RWPE1 (cell line): Measurements from ENCODE around the gene SSR1.
"Not testable (repeated sequence)": the region's sequence is repeated elsewhere in the genome, so short reads cannot be mapped to it uniquely, and the experiment has no call there.

Experiments
- CTCF ChIA-PET: fragments of 350-600 bp; sonication (Branson Sonifier 250); formaldehyde crosslinking; extraction: SDS; loops from one replicate; lab custom pipeline; 2021; lab: Yijun Ruan, JAX
- POLR2A ChIA-PET: fragments of 400-600 bp; formaldehyde crosslinking; extraction: SDS; loops from one replicate; lab custom pipeline; 2020; ENCODE audit warnings: antibody characterized with exemption; ENCODE audit not compliant: low non-redundant PET; lab: Yijun Ruan, JAX
- DNase-seq: peaks from one replicate; pipeline ENCODE4 v3.0.0; 2012; ENCODE audit warnings: low spot score
- H3K27ac ChIP-seq: fragments of 450-650 bp; 2 replicates; pipeline ENCODE4 v1.5.1; 2017
- TF ChIP-seq, protein P1 (sequence below): fragments of 450-650 bp; conservative IDR thresholded peaks from 2 replicates; pipeline ENCODE4 v1.5.1; 2017; ENCODE audit warnings: low read depth, mild to moderate bottlenecking

SSR1 gene

DNA sequence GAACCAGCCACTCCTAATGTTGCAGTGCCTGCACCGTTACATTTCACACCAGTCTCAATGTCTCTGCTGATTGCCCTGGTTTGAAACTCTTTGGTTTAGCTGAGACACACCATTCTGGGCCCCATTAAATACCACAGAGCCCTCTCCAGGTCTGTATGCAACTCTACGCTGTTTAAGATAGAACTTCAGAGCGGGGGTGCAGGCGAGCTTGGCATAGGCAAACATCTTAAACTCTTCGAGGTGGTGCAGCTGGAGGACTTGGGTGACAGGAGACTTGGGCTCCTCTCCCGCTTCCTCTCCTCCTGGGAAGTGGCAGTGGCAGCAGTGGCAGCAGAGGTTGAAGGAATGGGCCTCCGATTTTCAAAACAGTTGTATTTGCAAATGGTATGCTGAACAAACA, 18.5 kb upstream of the SSR1 start:
- no peak for DNase-seq
- ChIA-PET POLR2A (interaction anchor here (0.6 kb wide), 1 partner anchor 17 kb away, joined by 3 read pairs; no protein-coding TSS in a partner anchor), CTCF (no interaction called here)
- TF ChIP-seq, protein P1, sequence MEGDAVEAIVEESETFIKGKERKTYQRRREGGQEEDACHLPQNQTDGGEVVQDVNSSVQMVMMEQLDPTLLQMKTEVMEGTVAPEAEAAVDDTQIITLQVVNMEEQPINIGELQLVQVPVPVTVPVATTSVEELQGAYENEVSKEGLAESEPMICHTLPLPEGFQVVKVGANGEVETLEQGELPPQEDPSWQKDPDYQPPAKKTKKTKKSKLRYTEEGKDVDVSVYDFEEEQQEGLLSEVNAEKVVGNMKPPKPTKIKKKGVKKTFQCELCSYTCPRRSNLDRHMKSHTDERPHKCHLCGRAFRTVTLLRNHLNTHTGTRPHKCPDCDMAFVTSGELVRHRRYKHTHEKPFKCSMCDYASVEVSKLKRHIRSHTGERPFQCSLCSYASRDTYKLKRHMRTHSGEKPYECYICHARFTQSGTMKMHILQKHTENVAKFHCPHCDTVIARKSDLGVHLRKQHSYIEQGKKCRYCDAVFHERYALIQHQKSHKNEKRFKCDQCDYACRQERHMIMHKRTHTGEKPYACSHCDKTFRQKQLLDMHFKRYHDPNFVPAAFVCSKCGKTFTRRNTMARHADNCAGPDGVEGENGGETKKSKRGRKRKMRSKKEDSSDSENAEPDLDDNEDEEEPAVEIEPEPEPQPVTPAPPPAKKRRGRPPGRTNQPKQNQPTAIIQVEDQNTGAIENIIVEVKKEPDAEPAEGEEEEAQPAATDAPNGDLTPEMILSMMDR, result no peak
- no peak overlapping the region; the same call in 1 of the 2 replicates for H3K27ac ChIP-seq

DNA sequence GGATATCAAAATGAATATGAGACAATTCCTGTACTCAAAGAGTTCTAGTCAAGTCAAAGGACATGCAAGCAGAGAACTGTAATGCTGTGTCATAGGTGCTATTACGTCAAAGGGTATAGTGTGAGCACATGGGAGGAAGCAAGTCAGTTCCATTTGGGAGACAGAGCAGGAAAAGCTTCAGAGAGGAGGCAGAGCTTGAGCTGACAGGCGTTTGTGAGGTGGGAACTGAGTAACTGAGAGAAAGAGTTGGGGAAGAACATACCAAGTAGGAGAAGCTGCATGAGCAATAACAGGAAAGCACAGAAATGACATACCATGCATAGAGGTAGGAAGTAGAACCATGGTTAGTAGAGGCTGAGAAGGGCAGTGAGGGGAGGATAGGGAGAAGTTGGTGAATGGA, 15.2 kb upstream of the SSR1 start:
- no peak for DNase-seq
- TF ChIP-seq, protein P1, result no peak
- ChIA-PET POLR2A (no interaction called here), CTCF (interaction anchor here (0.5 kb wide), 1 partner anchor 48 kb away, joined by 7 read pairs; no protein-coding TSS in a partner anchor)
- H3K27ac ChIP-seq, result no peak overlapping the region

DNA sequence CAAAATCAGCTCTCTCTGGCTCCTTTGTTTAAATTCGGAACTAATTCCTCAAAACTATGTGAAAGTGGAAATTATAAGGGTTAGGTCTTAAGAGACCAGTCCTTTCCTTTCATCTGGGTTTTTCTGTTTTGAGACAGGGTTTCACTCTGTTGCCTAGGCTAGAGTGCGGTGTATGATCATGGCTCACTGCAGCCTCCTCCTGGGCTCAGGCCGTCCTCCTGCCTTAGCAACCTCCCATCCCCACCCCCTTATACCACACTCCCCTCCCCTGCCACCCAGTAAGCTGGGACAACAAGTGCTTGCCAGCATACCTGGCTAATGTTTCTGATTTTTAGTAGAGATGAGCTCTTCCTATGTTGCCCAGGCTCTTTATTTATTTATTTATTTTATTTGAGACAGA, 12.8 kb upstream of the SSR1 start:
- CTCF ChIA-PET, result interaction anchor here (0.5 kb wide), 1 partner anchor 75 kb away, joined by 8 read pairs; no protein-coding TSS in a partner anchor
- TF ChIP-seq, protein P1, result no peak
- no peak overlapping the region for H3K27ac ChIP-seq
- DNase-seq, result no peak
- POLR2A ChIA-PET, result no interaction called here

DNA sequence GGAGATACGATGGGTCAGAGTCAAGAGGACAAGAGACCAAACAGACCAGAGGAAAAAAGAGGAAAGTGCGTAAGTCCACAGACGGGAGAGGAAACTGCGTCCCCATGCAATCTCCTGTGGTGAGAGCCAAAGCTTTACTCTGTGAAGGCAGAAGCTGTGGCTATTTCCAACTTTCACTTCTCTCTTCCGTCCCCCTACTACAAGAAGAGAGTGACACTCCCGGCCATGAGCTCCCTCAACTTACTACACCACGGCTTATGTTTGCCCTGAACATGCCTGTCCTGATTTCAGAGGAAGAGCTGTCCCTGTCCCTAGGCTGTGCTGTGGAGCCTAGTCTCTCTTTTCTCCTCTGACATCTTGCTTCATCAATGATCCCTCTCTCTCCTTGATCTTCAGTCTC, 11.5 kb upstream of the SSR1 start:
- no peak for DNase-seq
- TF ChIP-seq, protein P1, result no peak
- ChIA-PET POLR2A (no interaction called here), CTCF (interaction anchor here (0.5 to 0.9 kb wide), 2 partner anchors 44 to 649 kb away, joined by 3 read pairs; no protein-coding TSS in a partner anchor)
- H3K27ac ChIP-seq, result no peak overlapping the region

DNA sequence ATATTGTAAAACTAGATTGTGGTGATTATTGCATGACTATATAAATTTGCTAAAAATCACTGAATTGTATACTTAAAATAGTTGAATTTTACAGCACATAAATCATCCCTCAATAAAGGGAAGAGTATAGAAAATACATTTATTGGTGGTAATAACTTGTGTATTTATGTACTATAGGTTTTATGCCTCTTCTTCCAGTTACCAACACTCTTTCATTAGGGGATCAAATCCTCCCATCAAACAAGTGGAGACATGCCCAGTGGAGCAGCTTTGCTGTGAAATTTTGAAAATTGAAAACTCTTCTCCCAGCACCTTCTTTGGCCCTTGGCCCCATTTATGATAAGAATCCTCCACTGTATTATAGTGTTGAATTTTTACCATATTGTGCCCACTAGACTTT, 10.1 kb upstream of the SSR1 start:
- DNase-seq, result no peak
- no peak overlapping the region for H3K27ac ChIP-seq
- ChIA-PET CTCF (no interaction called here), POLR2A (no interaction called here)
- TF ChIP-seq, protein P1, result no peak

DNA sequence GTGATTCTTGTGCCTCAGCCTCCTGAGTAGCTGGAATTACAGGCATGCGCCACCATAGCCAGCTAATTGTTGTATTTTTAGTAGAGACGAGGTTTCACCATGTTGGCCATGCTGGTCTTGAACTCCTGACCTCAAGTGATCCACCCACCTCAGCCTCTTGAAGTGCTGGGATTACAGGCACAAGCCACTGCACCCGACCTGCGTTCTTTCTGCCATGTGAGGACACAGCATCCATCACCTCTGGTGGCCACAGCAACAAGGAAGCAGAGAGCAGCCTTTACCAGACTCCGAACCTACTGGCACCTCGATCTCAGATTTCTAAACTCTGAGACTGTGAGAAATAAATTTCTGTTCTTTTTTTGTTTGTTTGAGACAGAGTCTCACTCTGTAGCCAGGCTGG, 8.9 kb upstream of the SSR1 start:
- CTCF ChIA-PET, H3K27ac ChIP-seq, DNase-seq, POLR2A ChIA-PET: not testable (repeated sequence)

DNA sequence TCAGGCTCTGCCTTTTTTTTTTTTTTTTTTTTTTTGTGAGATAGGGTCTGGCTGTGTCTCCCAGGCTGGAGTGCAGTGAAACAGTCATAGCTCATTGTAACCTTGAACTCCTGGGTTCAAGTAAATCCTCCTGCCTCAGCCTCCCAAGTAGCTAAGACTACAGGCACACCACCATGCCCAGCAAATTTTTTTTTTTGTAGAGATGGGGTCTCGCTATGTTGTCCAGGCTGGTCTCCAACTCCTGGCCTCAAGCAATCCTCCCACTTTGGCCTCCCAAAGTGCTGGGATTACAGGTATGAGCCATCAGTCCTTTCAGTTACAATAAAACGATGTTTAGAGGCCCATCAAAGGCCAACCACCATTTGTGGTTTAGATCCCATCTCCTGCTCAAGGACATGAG, 6.4 kb upstream of the SSR1 start:
- CTCF ChIA-PET, POLR2A ChIA-PET, DNase-seq, H3K27ac ChIP-seq: not testable (repeated sequence)

DNA sequence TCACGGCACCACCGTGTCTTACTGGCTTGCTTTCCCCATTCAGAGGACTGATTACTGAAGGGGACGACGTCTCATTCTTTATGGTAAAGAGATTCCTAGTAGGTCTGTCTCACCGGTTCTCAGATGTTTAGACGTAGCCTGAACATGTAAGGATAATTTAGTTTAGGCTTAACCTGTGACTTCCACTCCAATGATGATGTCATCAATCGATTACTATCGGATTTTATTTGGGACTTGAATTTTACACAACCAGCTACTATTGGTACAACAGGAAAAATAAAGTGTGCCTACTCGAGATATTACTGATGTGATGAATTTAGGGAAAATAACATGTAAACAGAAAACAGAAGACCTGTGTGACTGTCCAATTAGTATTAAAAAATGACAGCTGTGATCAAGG, 4.5 kb upstream of the SSR1 start:
- no peak overlapping the region for H3K27ac ChIP-seq
- DNase-seq, result no peak
- TF ChIP-seq, protein P1, result no peak
- ChIA-PET POLR2A (no interaction called here), CTCF (no interaction called here)
